Keratinocyte (primary cell): ENCODE results near the gene RDX. TPM values are rescaled to one million over a fixed set of nuclear protein-coding genes. Genes with fewer than 3 reads are reported as not detected.

Experiments used
- DNase-seq: peaks from one replicate; pipeline ENCODE4 v3.0.0-alpha.2; 2011; ENCODE audit warnings: low read depth, missing footprints, low spot score
- FAIRE-seq: peaks from 2 replicates; lab custom pipeline; 2011; peaks lifted over from hg19 to GRCh38; lab: Jason Lieb, UNC
- H2AFZ ChIP-seq: 2 replicates; pipeline ENCODE4 v1.6.0; 2012; ENCODE audit warnings: low read length, control low read depth, inconsistent platforms; ENCODE audit not compliant: control insufficient read depth
- H3K27ac ChIP-seq: 2 replicates; pipeline ENCODE4 v1.5.1; 2011; ENCODE audit warnings: low read length; ENCODE audit not compliant: control insufficient read depth, insufficient read depth
- H3K27me3 ChIP-seq: 3 replicates; pipeline ENCODE4 v1.6.0; 2011; ENCODE audit warnings: low read length; ENCODE audit not compliant: control insufficient read depth, insufficient read depth; ENCODE audit errors: extremely low read depth
- H3K36me3 ChIP-seq, 2 experiments: 2 replicates in 1 of 2; 3 replicates in 1 of 2; pipeline ENCODE4 v1.5.1; 2011; ENCODE audit warnings: low read length in 2 of 2, mild to moderate bottlenecking in 1 of 2; ENCODE audit not compliant: control insufficient read depth in 2 of 2, insufficient read depth in 2 of 2; ENCODE audit errors: extremely low read depth in 1 of 2
- H3K4me1 ChIP-seq: 3 replicates; pipeline ENCODE4 v1.5.1; 2011; ENCODE audit warnings: low read length; ENCODE audit not compliant: control insufficient read depth, insufficient read depth; ENCODE audit errors: extremely low read depth
- H3K4me2 ChIP-seq: 3 replicates; pipeline ENCODE4 v1.6.0; 2011; ENCODE audit warnings: low read depth, low read length; ENCODE audit not compliant: control insufficient read depth, insufficient read depth; ENCODE audit errors: extremely low read depth
- H3K4me3 ChIP-seq, 3 experiments: fragments of 200-600 bp in 1 of 3; sonication (generic) in 1 of 3; 2 replicates in 2 of 3; 3 replicates in 1 of 3; pipeline ENCODE4 v1.5.1; 2011 to 2016; ENCODE audit warnings: low read length in 3 of 3, mild to moderate bottlenecking in 3 of 3, control low read depth in 2 of 3, inconsistent platforms in 1 of 3, low read depth in 1 of 3, mixed read lengths in 1 of 3, mixed run types in 1 of 3, moderate library complexity in 1 of 3; ENCODE audit not compliant: control insufficient read depth in 2 of 3, insufficient read depth in 2 of 3; ENCODE audit errors: extremely low read depth in 1 of 3
- H3K79me2 ChIP-seq: 2 replicates; pipeline ENCODE4 v1.6.0; 2012; ENCODE audit warnings: low read length; ENCODE audit not compliant: control insufficient read depth, insufficient read depth
- H3K9ac ChIP-seq: 3 replicates; pipeline ENCODE4 v1.6.0; 2011; ENCODE audit warnings: low read length; ENCODE audit not compliant: control insufficient read depth, insufficient read depth; ENCODE audit errors: extremely low read depth
- H3K9me1 ChIP-seq: 3 replicates; pipeline ENCODE4 v1.6.0; 2011; ENCODE audit warnings: low read length; ENCODE audit not compliant: control insufficient read depth, insufficient read depth; ENCODE audit errors: extremely low read depth
- H3K9me3 ChIP-seq: 2 replicates; pipeline ENCODE4 v1.5.1; 2012; ENCODE audit warnings: low read depth, low read length; ENCODE audit not compliant: control insufficient read depth
- H4K20me1 ChIP-seq: 3 replicates; pipeline ENCODE4 v1.6.0; 2011; ENCODE audit warnings: low read length; ENCODE audit not compliant: control insufficient read depth, insufficient read depth; ENCODE audit errors: extremely low read depth
- CTCF ChIP-seq, 3 experiments: IDR thresholded peaks in 1 of 3; conservative IDR thresholded peaks in 1 of 3; optimal IDR thresholded peaks in 1 of 3; 2 replicates in 2 of 3; 3 replicates in 1 of 3; pipeline versions ENCODE3 to v1.5.1; 2011; ENCODE audit warnings: low read length in 3 of 3, mild to moderate bottlenecking in 3 of 3, moderate library complexity in 2 of 3, control low read depth in 1 of 3, inconsistent platforms in 1 of 3; ENCODE audit not compliant: insufficient read depth in 2 of 3; ENCODE audit errors: extremely low read depth in 1 of 3
- EZH2 ChIP-seq: IDR thresholded peaks from one replicate; pipeline ENCODE4 v1.6.1; 2012; ENCODE audit warnings: inconsistent platforms, mild to moderate bottlenecking, low read length, moderate library complexity
- dilution Hi-C: fragments of 300-500 bp; cut with MboI; formaldehyde crosslinking; loops from one replicate; pipeline ENCODE4 v1.7.0; 2020; ENCODE audit warnings: low sequenced_read_pairs; ENCODE audit not compliant: extremely low pct_ligation_motif_present
- polyA plus RNA-seq, 5 experiments: library from polyadenylated mRNA; depleted of rRNA in 3 of 5; stranded (reverse) in 3 of 5; stranded (forward) in 1 of 5; unstranded in 1 of 5; fragments of >200 nt; gene quantifications; 1 replicate in 1 of 5; 2 replicates in 3 of 5; 3 replicates in 1 of 5; pipeline versions ENCODE4 v1.2.1 to v1.2.3, GENCODE V29; 2011 to 2012; ENCODE audit warnings: missing spikeins in 2 of 5, low read depth in 1 of 5, low replicate concordance in 1 of 5

Gene RDX
- polyA plus RNA-seq, 1 donor (not counting 4 experiments of a cell fraction or from before 2014, with no cell fraction given) = 85.4 TPM

DNA sequence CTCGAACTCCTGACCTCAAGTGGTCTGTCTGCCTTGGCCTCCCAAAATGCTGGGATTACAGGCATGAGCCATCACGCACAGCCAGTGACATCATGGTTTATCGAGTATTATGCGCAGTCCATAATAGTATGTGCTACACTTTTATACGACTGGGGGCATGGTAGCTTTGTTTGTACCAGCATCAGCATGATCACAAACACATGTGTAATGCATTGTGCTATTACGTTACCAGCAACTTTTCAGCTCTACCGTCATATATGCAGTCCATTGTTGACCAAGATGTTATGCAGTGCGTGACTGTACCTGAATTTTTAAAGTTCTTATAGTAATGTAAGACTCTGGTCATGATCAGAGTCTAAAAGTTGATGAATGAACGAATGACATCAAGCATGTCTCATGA, 135.4 kb downstream of the RDX start:
- dilution Hi-C loops = no loop called here
- Histone ChIP-seq H3K9me1 (no peaks in the 10 kb centered on the region), H4K20me1 (no peaks in the 10 kb centered on the region), H3K79me2 (no peaks in the 10 kb centered on the region), H3K36me3 (peaks cover 16 to 21% of the 10 kb centered on the region in 2 experiments), H3K27me3 (no peaks in the 10 kb centered on the region), H3K4me1 (no peaks in the 10 kb centered on the region), H3K4me2 (no peak overlapping the region), H3K9me3 (no peaks in the 10 kb centered on the region), H3K27ac (no peak overlapping the region), H2AFZ (no peak overlapping the region), H3K4me3 (no peak overlapping the region), H3K9ac (no peak overlapping the region)
- TF ChIP-seq EZH2 (no peak), CTCF (optimal IDR thresholded peaks at IDR 0.05 in 1 of 3, IDR thresholded peaks at IDR 0.05 in 1 of 3, conservative IDR thresholded peaks at IDR 0.05 in 1 of 3; ENCODE audit: extremely low read depth in 1 of 3, insufficient read depth in 2 of 3, low read length in 3 of 3) (no peak)
- FAIRE-seq = no peak
- DNase-seq = no peak

DNA sequence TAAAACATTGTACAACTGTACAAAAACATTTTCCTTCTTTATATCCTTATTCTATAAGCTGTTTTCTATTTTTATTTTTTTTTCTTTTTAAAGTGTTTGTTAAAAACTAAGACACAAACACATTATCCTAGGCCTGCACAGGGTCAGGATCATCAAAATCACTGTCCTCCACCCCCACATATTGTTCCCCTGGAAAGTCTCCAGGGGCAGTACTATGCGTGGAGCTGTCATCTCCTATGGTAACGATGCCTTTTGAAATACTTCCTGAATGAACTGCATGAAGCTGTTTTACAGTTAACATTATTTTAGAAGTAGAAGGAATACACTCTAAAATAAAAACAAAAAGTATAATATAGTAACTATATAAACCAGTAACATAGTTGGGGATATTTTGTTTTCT, 136.0 kb downstream of the RDX start:
- Histone ChIP-seq H3K9ac (no peak overlapping the region), H3K9me3 (no peaks in the 10 kb centered on the region), H3K9me1 (no peaks in the 10 kb centered on the region), H3K36me3 (peaks cover 16 to 21% of the 10 kb centered on the region in 2 experiments), H3K4me3 (no peak overlapping the region), H3K4me2 (no peak overlapping the region), H4K20me1 (no peaks in the 10 kb centered on the region), H2AFZ (no peak overlapping the region), H3K27me3 (no peaks in the 10 kb centered on the region), H3K4me1 (no peaks in the 10 kb centered on the region), H3K27ac (no peak overlapping the region), H3K79me2 (no peaks in the 10 kb centered on the region)
- dilution Hi-C loops = no loop called here
- no peak for TF ChIP-seq EZH2
- no peak for TF ChIP-seq CTCF (optimal IDR thresholded peaks at IDR 0.05 in 1 of 3, IDR thresholded peaks at IDR 0.05 in 1 of 3, conservative IDR thresholded peaks at IDR 0.05 in 1 of 3; ENCODE audit: extremely low read depth in 1 of 3, insufficient read depth in 2 of 3, low read length in 3 of 3)
- no peak for FAIRE-seq
- no peak for DNase-seq
